Measurements from ENCODE around the gene ZRANB2.
A peak's percentile ranks its signal among the peaks of the same experiment; 100 is the strongest.

The ZRANB2 gene

GRCh38 chr1:71101839-71102376 is 21.1 kb upstream of the ZRANB2 start:
- TF ChIP-seq CTCF (IDR thresholded peaks at IDR 0.05; ENCODE audit: low read depth, low read length): no peak
- no peak overlapping the region for H3K4me3 ChIP-seq (ENCODE audit: low read depth, low read length)
- DNase-seq (ENCODE audit: low read depth, low spot score): no peak
- in situ Hi-C loops (cut with HindIII; ENCODE audit: low sequenced_read_pairs): no loop called here

GRCh38 chr1:71097428-71097827 is 16.6 kb upstream of the ZRANB2 start:
- H3K4me3 ChIP-seq (ENCODE audit: low read depth, low read length): no peak overlapping the region
- no peak for TF ChIP-seq CTCF (IDR thresholded peaks at IDR 0.05; ENCODE audit: low read depth, low read length)
- no peak for DNase-seq (ENCODE audit: low read depth, low spot score)
- in situ Hi-C loops (cut with HindIII; ENCODE audit: low sequenced_read_pairs): no loop called here

- TF ChIP-seq CTCF (IDR thresholded peaks at IDR 0.05; ENCODE audit: low read depth, low read length): no peak
- in situ Hi-C loops (cut with HindIII; ENCODE audit: low sequenced_read_pairs): no loop called here
- no peak overlapping the region for H3K4me3 ChIP-seq (ENCODE audit: low read depth, low read length)
- no peak for DNase-seq (ENCODE audit: low read depth, low spot score)
Measured at GRCh38 chr1:71094913-71095312, 14.1 kb upstream of the ZRANB2 start.

- DNase-seq (ENCODE audit: low read depth, low spot score): peak; percentile 38
- peak; percentile 34 for TF ChIP-seq CTCF (IDR thresholded peaks at IDR 0.05; ENCODE audit: low read depth, low read length)
- no peak overlapping the region for H3K4me3 ChIP-seq (ENCODE audit: low read depth, low read length)
- in situ Hi-C loops (cut with HindIII; ENCODE audit: low sequenced_read_pairs): no loop called here
Measured at GRCh38 chr1:71093938-71094337, 13.1 kb upstream of the ZRANB2 start.

- no peak for TF ChIP-seq CTCF (IDR thresholded peaks at IDR 0.05; ENCODE audit: low read depth, low read length)
- DNase-seq (ENCODE audit: low read depth, low spot score): peak; percentile 71
- no peak overlapping the region for H3K4me3 ChIP-seq (ENCODE audit: low read depth, low read length)
- in situ Hi-C loops (cut with HindIII; ENCODE audit: low sequenced_read_pairs): no loop called here
Measured at GRCh38 chr1:71089536-71090270, 8.9 kb upstream of the ZRANB2 start.

- TF ChIP-seq CTCF (IDR thresholded peaks at IDR 0.05; ENCODE audit: low read depth, low read length): no peak
- H3K4me3 ChIP-seq (ENCODE audit: low read depth, low read length): no peak overlapping the region
- DNase-seq (ENCODE audit: low read depth, low spot score): no peak
- in situ Hi-C loops (cut with HindIII; ENCODE audit: low sequenced_read_pairs): no loop called here
Measured at GRCh38 chr1:71088645-71089287, 7.9 kb upstream of the ZRANB2 start.
